IMR-90 (cell line): ENCODE data around the gene TMEM9. TPM values are rescaled to one million over a fixed set of nuclear protein-coding genes. Genes with fewer than 3 reads are reported as not detected.

Experiments used
- ATAC-seq: fragments of 200-7000 bp; cut with Tn5 transposase; 2 replicates; pipeline ENCODE4 v1.9.1; 2020; ENCODE audit warnings: low read depth, mild to moderate bottlenecking, moderate library complexity
- BruUV-seq: library from RNA; stranded (reverse); fragments of 400-500 nt; replicated peaks from 2 replicates; lab custom pipeline; 2021; lab: Mats Ljungman, UMichigan
- CTCF ChIA-PET: fragments of 300-600 bp; formaldehyde crosslinking; extraction: SDS; loops from one replicate; lab custom pipeline; 2021; ENCODE audit warnings: antibody characterized with exemption; lab: Yijun Ruan, JAX
- POLR2A ChIA-PET: fragments of 300-600 bp; sonication (Branson Sonifier 250); formaldehyde crosslinking; loops from one replicate; lab custom pipeline; 2022; ENCODE audit warnings: antibody characterized with exemption; ENCODE audit not compliant: unreplicated experiment; lab: Charles Lee
- DNase-seq: peaks from one replicate; pipeline ENCODE4 v3.0.0; 2013
- H2AFZ ChIP-seq: replicated peaks from 2 replicates; pipeline ENCODE3; 2013; ENCODE audit warnings: low read length, mild to moderate bottlenecking; ENCODE audit not compliant: poor library complexity
- H2AK5ac ChIP-seq: 2 replicates; pipeline ENCODE4 v1.6.1; 2013; ENCODE audit warnings: low read depth, low read length, inconsistent platforms
- H2AK9ac ChIP-seq: replicated peaks from 2 replicates; pipeline ENCODE3; 2013; ENCODE audit warnings: mild to moderate bottlenecking, low read depth, low read length, moderate library complexity; ENCODE audit not compliant: poor library complexity
- H2BK120ac ChIP-seq: 2 replicates; pipeline ENCODE4 v1.6.1; 2013; ENCODE audit warnings: low read depth, low read length, inconsistent platforms
- H2BK15ac ChIP-seq: 3 replicates; pipeline ENCODE4 v1.6.1; 2013; ENCODE audit warnings: low read depth, low read length, inconsistent platforms
- H2BK20ac ChIP-seq: 2 replicates; pipeline ENCODE4 v1.6.1; 2013; ENCODE audit warnings: low read depth, mild to moderate bottlenecking, inconsistent platforms, low read length, moderate library complexity
- H2BK5ac ChIP-seq: 2 replicates; pipeline ENCODE4 v1.6.1; 2013; ENCODE audit warnings: mild to moderate bottlenecking, low read depth, low read length, inconsistent platforms; ENCODE audit not compliant: poor library complexity, severe bottlenecking
- H3K14ac ChIP-seq: replicated peaks from 2 replicates; pipeline ENCODE4 v1.6.1; 2013; ENCODE audit warnings: low read depth, low read length, inconsistent platforms
- H3K18ac ChIP-seq: 2 replicates; pipeline ENCODE4 v1.6.1; 2013; ENCODE audit warnings: low read depth, low read length, control low read depth
- H3K23ac ChIP-seq: 2 replicates; pipeline ENCODE4 v1.6.1; 2013; ENCODE audit warnings: low read depth, low read length, inconsistent platforms
- H3K27ac ChIP-seq: 2 replicates; pipeline ENCODE4 v1.5.1; 2013; ENCODE audit warnings: mild to moderate bottlenecking, control low read depth, low read length; ENCODE audit not compliant: insufficient read depth
- H3K27me3 ChIP-seq: 2 replicates; pipeline ENCODE4 v1.6.1; 2013; ENCODE audit warnings: low read length; ENCODE audit not compliant: control insufficient read depth, insufficient read depth
- H3K36me3 ChIP-seq: 2 replicates; pipeline ENCODE4 v1.6.1; 2013; ENCODE audit warnings: low read length, mixed read lengths; ENCODE audit not compliant: control insufficient read depth, insufficient read depth
- H3K4ac ChIP-seq: 2 replicates; pipeline ENCODE4 v1.6.1; 2013; ENCODE audit warnings: low read depth, low read length, inconsistent platforms
- H3K4me1 ChIP-seq: 2 replicates; pipeline ENCODE4 v1.6.1; 2013; ENCODE audit warnings: low read length, mixed read lengths; ENCODE audit not compliant: control insufficient read depth, insufficient read depth
- H3K4me2 ChIP-seq: 2 replicates; pipeline ENCODE4 v1.6.1; 2013; ENCODE audit warnings: low read depth, mild to moderate bottlenecking, control low read depth, low read length, moderate library complexity
- H3K4me3 ChIP-seq: 2 replicates; pipeline ENCODE4 v1.5.1; 2013; ENCODE audit warnings: low read depth, mild to moderate bottlenecking, control low read depth, low read length, moderate library complexity; ENCODE audit not compliant: insufficient read depth
- H3K56ac ChIP-seq: 2 replicates; pipeline ENCODE4 v1.6.1; 2013; ENCODE audit warnings: low read length, inconsistent platforms; ENCODE audit not compliant: insufficient read depth; ENCODE audit errors: extremely low read depth
- H3K79me1 ChIP-seq, 2 experiments: 2 replicates each; pipeline ENCODE4 v1.6.1; 2013; ENCODE audit warnings: low read length in 2 of 2, inconsistent platforms in 1 of 2, low read depth in 1 of 2
- H3K9ac ChIP-seq: 2 replicates; pipeline ENCODE4 v1.6.1; 2013; ENCODE audit warnings: low read depth, low read length, control low read depth
- H3K9me1 ChIP-seq: 2 replicates; pipeline ENCODE4 v1.6.1; 2013; ENCODE audit warnings: low read length, inconsistent platforms; ENCODE audit not compliant: insufficient read depth
- H3K9me3 ChIP-seq: 2 replicates; pipeline ENCODE4 v1.6.1; 2013; ENCODE audit warnings: low read length; ENCODE audit not compliant: control insufficient read depth, insufficient read depth
- H4K20me1 ChIP-seq: 2 replicates; pipeline ENCODE4 v1.6.1; 2013; ENCODE audit warnings: low read length, inconsistent platforms; ENCODE audit not compliant: insufficient read depth
- H4K5ac ChIP-seq: 2 replicates; pipeline ENCODE4 v1.6.1; 2013; ENCODE audit warnings: mild to moderate bottlenecking, low read depth, low read length, control low read depth
- H4K8ac ChIP-seq, 2 experiments: 2 replicates each; pipeline ENCODE4 v1.6.1; 2013; ENCODE audit warnings: low read depth in 2 of 2, low read length in 2 of 2, control low read depth in 1 of 2, inconsistent platforms in 1 of 2
- H4K91ac ChIP-seq: 2 replicates; pipeline ENCODE4 v1.6.1; 2013; ENCODE audit warnings: low read depth, low read length, inconsistent platforms; ENCODE audit not compliant: insufficient read depth
- BHLHE40 ChIP-seq: fragments of 150-350 bp; IDR thresholded peaks from 2 replicates; pipeline ENCODE4 v1.6.1; 2016; ENCODE audit warnings: mild to moderate bottlenecking, low read depth, low read length
- MAFK ChIP-seq: IDR thresholded peaks from 2 replicates; pipeline ENCODE4 v1.6.1; 2012; ENCODE audit warnings: low read depth, low read length, improper control_type of control experiment
- MXI1 ChIP-seq: IDR thresholded peaks from 2 replicates; pipeline ENCODE4 v1.6.1; 2012; ENCODE audit warnings: low read depth, mild to moderate bottlenecking, low read length, moderate library complexity, borderline replicate concordance
- RAD21 ChIP-seq: IDR thresholded peaks from 2 replicates; pipeline ENCODE4 v1.6.1; 2012; ENCODE audit warnings: low read length, improper control_type of control experiment
- WGBS, 2 experiments: methylation state at CpG; one replicate each; pipeline versions ENCODE4 v1.1.5 to v1.1.7; 2013; ENCODE audit warnings: missing lambda C conversion rate in 2 of 2; ENCODE audit not compliant: insufficient read length in 1 of 2; ENCODE audit errors: extremely low coverage in 2 of 2; 5-methylcytosine and 5-hydroxymethylcytosine counted together
- dilution Hi-C: fragments of 300-500 bp; cut with HindIII; formaldehyde crosslinking; loops from one replicate; pipeline ENCODE4 v1.14.3; 2018; ENCODE audit warnings: low sequenced_read_pairs; ENCODE audit not compliant: unreplicated experiment
- in situ Hi-C: fragments of 300-500 bp; cut with MboI; formaldehyde crosslinking; loops from 3 replicates; pipeline ENCODE4 v1.14.3; 2019; ENCODE audit warnings: low sequenced_read_pairs, inconsistent platforms, mixed read lengths
- intact Hi-C: fragments of 100-400 bp; cut with micrococcal nuclease; formaldehyde crosslinking; loops from 2 replicates; pipeline ENCODE4 v1.10.0; 2022
- polyA plus RNA-seq, 3 experiments: library from polyadenylated mRNA; depleted of rRNA; stranded (reverse); fragments of >200 nt; gene quantifications; 2 replicates each; pipeline ENCODE4 v1.2.3, GENCODE V29; 2012; ENCODE audit warnings: low replicate concordance in 1 of 3
- total RNA-seq: library from RNA; depleted of rRNA; stranded (reverse); fragments of >200 nt; gene quantifications from 2 replicates; pipeline ENCODE4 v1.2.3, GENCODE V29; 2012
- TF ChIP-seq, protein P1 (sequence below): conservative IDR thresholded peaks from 2 replicates; pipeline ENCODE4 v1.5.1; 2012; ENCODE audit warnings: mild to moderate bottlenecking, low read depth, low read length, improper control_type of control experiment

The TMEM9 gene
- total and polyA plus RNA-seq, 2 of the 4 experiments (the other 2 are of a cell fraction) = 76.7 to 107 TPM

- no peak overlapping the region for H2BK5ac ChIP-seq
- TF ChIP-seq RAD21 = no peak
- no peak for TF ChIP-seq BHLHE40
- no peak for TF ChIP-seq MAFK
- no peak for TF ChIP-seq MXI1
- TF ChIP-seq, protein P1, sequence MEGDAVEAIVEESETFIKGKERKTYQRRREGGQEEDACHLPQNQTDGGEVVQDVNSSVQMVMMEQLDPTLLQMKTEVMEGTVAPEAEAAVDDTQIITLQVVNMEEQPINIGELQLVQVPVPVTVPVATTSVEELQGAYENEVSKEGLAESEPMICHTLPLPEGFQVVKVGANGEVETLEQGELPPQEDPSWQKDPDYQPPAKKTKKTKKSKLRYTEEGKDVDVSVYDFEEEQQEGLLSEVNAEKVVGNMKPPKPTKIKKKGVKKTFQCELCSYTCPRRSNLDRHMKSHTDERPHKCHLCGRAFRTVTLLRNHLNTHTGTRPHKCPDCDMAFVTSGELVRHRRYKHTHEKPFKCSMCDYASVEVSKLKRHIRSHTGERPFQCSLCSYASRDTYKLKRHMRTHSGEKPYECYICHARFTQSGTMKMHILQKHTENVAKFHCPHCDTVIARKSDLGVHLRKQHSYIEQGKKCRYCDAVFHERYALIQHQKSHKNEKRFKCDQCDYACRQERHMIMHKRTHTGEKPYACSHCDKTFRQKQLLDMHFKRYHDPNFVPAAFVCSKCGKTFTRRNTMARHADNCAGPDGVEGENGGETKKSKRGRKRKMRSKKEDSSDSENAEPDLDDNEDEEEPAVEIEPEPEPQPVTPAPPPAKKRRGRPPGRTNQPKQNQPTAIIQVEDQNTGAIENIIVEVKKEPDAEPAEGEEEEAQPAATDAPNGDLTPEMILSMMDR = no peak
- POLR2A ChIA-PET = no interaction called here
- no peak overlapping the region for H3K18ac ChIP-seq
- no peak overlapping the region for H2BK20ac ChIP-seq
- no peaks in the 10 kb centered on the region for H3K9me3 ChIP-seq
- no TSS peak for BruUV-seq
- no peak overlapping the region for H4K91ac ChIP-seq
- no peak overlapping the region for H2BK15ac ChIP-seq
- WGBS, 2 experiments = no CpG with 5 or more reads among the region's 17 CpGs
- H2BK120ac ChIP-seq = no peak overlapping the region
- no peaks in the 10 kb centered on the region for H3K79me1 ChIP-seq
- H2AFZ ChIP-seq = peak overlapping the region; percentile 99
- in situ Hi-C loops (no loop called here), dilution Hi-C loops (no loop called here), intact Hi-C loops (loop anchor here (1.0 to 2.0 kb wide), 3 partner anchors 27 to 491 kb away; no protein-coding TSS in a partner anchor)
- no peak overlapping the region for H3K27ac ChIP-seq
- no peak overlapping the region for H3K4ac ChIP-seq
- peak; percentile 2; the same call in 1 of the 2 replicates for ATAC-seq
- H4K20me1 ChIP-seq = no peaks in the 10 kb centered on the region
- H3K27me3 ChIP-seq = peaks cover 51% of the 10 kb centered on the region
- H3K56ac ChIP-seq = no peak overlapping the region
- no peaks in the 10 kb centered on the region for H3K9me1 ChIP-seq
- no peak overlapping the region for H3K23ac ChIP-seq
- no peak overlapping the region for H3K14ac ChIP-seq
- H3K4me3 ChIP-seq = no peak overlapping the region
- H2AK5ac ChIP-seq = no peak overlapping the region
- peak overlapping the region; percentile 94 for H2AK9ac ChIP-seq
- H4K8ac ChIP-seq = no peak overlapping the region
- CTCF ChIA-PET = interaction anchor here (0.6 to 2.6 kb wide), 4 partner anchors 27 to 1085 kb away, joined by 3 to 7 read pairs (median 3); no protein-coding TSS in a partner anchor
- no peak overlapping the region for H3K9ac ChIP-seq
- DNase-seq = no peak
- H3K36me3 ChIP-seq = no peaks in the 10 kb centered on the region
- peak overlapping the region; percentile 39; the same call in 1 of the 2 replicates for H3K4me2 ChIP-seq
- peaks cover 2% of the 10 kb centered on the region; the same call in 1 of the 2 replicates for H3K4me1 ChIP-seq
- no peak overlapping the region for H4K5ac ChIP-seq
Observed at GRCh38 chr1:201113451-201114244, 40.6 kb downstream of the TMEM9 start.
